Stimulated activated CD8-positive, alpha-beta memory T cell treated with anti-CD3 and anti-CD28 coated beads, Interleukin-12 subunit alpha, Interleukin-12 subunit beta, amount 100 ng/mL, for 1 hour (primary cell): ENCODE results near the gene ZNF532.
"Not testable (repeated sequence)": the region's sequence is repeated elsewhere in the genome, so short reads cannot be mapped to it uniquely, and the experiment has no call there.

Source experiments
- DNase-seq: peaks from one replicate; pipeline ENCODE4 v3.0.0-alpha.2; 2020; ENCODE audit warnings: low read depth

ZNF532 gene

GRCh38 chr18:58902961-58903360 is 38.3 kb downstream of the ZNF532 start:
- DNase-seq, result no peak

GRCh38 chr18:58903533-58903932 is 38.9 kb downstream of the ZNF532 start:
- DNase-seq, result no peak

- no peak for DNase-seq
Measured at GRCh38 chr18:58905777-58906428, 41.2 kb downstream of the ZNF532 start.

GRCh38 chr18:58908006-58908405 is 43.3 kb downstream of the ZNF532 start:
- no peak for DNase-seq

- no peak for DNase-seq
Measured at GRCh38 chr18:58909521-58909920, 44.8 kb downstream of the ZNF532 start.

GRCh38 chr18:58911241-58911640 is 46.6 kb downstream of the ZNF532 start:
- DNase-seq, result no peak

GRCh38 chr18:58911766-58912165 is 47.1 kb downstream of the ZNF532 start:
- DNase-seq, result no peak

- no peak for DNase-seq
Measured at GRCh38 chr18:58915006-58915799, 50.5 kb downstream of the ZNF532 start.

- no peak for DNase-seq
Measured at GRCh38 chr18:58915995-58916394, 51.3 kb downstream of the ZNF532 start.

- DNase-seq, result not testable (repeated sequence)
Measured at GRCh38 chr18:58919934-58920333, 55.3 kb downstream of the ZNF532 start.

- no peak for DNase-seq
Measured at GRCh38 chr18:58922995-58923394, 58.3 kb downstream of the ZNF532 start.

GRCh38 chr18:58924473-58924872 is 59.8 kb downstream of the ZNF532 start:
- no peak for DNase-seq

GRCh38 chr18:58927659-58928058 is 63.0 kb downstream of the ZNF532 start:
- no peak for DNase-seq

GRCh38 chr18:58928386-58928785 is 63.7 kb downstream of the ZNF532 start:
- no peak for DNase-seq

- DNase-seq, result no peak
Measured at GRCh38 chr18:58929206-58929605, 64.5 kb downstream of the ZNF532 start.

- DNase-seq, result no peak
Measured at GRCh38 chr18:58934356-58934755, 69.7 kb downstream of the ZNF532 start.

GRCh38 chr18:58934933-58935577 is 70.4 kb downstream of the ZNF532 start:
- DNase-seq, result no peak

GRCh38 chr18:58937071-58937886 is 72.6 kb downstream of the ZNF532 start:
- DNase-seq, result no peak

GRCh38 chr18:58937887-58938267 is 73.2 kb downstream of the ZNF532 start:
- DNase-seq, result no peak

- DNase-seq, result no peak
Measured at GRCh38 chr18:58941426-58942099, 76.9 kb downstream of the ZNF532 start.

- no peak for DNase-seq
Measured at GRCh38 chr18:58943896-58944295, 79.2 kb downstream of the ZNF532 start.
